CD4-positive, alpha-beta T cell treated with Interleukin-4 for 1 hour (primary cell): Measurements from ENCODE around the gene LACTB.

Experiments
- DNase-seq, 2 donors: peaks; one replicate each; pipeline ENCODE4 v3.0.0-alpha.2; 2020 to 2022

LACTB gene

DNA sequence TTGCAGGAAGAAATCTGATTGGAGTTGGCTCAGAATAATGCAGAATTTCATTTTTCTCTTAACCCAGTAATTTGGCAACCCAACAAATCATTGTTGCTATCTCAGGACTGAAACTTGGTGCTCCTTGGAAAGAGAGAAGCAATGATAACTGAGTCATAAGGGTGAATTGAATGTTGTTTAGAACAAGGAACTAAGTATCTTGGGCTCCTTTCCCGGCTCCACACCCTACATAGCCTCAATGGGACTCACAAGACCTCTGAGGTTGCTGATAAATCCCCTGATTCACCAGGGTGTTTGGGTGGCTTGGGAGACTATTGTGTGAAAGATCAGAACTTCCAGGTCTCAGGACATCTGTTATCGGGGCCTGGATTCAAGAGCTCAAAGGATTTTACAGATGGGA lies 60.0 kb downstream of the LACTB start:
- no peak for DNase-seq

DNA sequence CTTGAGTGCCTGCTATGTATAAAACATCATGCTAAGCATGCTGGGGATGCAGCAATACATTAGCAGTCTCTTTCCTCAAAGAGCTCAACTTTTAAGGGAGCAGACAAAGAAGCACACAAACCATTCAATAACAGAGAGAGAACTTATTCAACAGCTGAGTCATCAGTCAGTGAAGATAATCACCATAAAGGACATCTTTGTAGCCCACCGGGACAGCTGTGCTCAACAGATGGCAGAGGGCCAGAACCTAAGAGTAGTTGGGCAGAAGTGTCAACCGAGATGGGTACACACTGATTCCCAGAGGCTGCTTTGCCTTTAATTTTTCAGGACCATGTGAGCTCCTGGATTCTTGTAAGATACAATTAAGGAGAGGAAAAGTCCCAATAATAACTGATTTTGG lies 63.5 kb downstream of the LACTB start:
- no peak for DNase-seq

DNA sequence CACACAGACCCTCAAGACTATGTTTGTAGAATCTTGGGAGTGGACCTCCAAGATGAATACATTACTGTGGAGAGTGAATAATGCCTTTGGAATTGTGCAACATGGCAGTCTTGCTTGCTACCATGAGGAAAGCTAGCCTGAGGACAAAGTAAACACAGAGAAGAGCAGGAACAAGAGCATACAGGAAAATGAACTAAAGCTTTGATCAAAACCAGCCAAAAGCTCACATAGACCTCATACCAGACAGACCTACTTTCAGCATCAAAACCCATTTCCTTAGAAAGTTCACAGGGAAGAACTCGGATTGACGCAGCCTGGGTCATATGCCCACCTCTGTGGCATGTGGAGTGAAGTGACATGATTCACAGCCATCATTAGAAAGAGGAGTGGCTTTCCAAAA lies 64.4 kb downstream of the LACTB start:
- DNase-seq, result no peak

DNA sequence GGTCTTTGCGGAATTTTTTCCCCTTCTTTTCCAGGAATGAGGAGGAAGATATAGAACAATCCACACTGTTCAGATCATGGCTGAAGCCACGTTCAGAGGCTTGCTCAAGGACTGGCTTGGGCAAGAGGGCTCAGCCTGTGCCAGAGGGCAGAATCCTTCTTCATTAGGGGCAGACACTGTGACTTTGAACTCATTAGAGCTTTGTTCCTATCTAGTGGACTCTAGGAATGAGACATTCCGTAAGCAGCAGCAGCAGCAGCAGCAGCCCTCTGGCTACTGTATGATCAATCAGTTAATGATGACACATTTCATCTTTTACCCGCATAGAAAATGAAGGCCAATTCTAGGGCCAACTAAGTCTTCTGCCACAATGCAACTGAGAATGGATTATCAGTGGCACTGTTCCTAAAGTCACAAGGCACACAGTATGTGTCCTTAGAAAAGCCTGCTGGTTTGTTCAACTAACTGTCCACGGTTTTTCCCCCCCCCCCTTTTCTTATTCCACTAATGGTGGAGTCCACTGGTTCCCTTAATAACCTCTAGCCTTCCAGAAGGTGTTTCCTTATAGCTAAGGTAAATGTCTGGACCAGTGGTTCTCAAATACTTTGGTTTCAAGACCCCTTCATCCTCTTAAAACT lies 66.0 kb downstream of the LACTB start:
- no peak for DNase-seq

DNA sequence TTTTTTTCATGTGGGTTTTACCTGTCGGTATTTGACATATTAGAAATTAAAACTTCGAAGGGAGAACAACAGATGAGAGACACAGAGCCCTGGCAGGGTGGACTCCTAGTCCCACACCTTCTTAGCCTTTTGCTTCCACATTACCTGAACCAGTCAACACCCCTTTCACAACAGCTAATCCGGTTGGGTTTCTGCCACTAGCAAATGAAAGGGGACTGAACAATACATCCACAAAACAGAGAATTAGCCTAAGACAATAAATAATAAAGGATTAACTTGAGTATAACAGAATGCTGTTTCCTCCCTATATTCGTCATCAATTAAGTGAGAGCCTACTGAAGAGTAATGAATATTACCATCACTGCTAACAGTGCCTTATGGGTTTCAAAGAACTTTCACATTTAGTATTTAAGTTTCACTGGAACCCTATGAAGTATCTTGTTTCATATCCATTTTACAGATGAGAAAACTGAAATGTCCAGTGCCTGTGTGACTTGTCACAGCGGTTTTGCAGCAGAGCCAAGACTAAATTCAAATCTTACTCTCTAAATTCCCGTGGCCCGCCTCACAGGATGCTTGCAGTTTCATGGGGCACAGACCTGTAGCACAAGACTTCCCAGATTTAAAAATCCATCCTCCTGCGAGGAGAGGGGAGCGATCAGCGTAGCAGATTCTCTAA lies 66.7 kb downstream of the LACTB start:
- DNase-seq, result no peak

DNA sequence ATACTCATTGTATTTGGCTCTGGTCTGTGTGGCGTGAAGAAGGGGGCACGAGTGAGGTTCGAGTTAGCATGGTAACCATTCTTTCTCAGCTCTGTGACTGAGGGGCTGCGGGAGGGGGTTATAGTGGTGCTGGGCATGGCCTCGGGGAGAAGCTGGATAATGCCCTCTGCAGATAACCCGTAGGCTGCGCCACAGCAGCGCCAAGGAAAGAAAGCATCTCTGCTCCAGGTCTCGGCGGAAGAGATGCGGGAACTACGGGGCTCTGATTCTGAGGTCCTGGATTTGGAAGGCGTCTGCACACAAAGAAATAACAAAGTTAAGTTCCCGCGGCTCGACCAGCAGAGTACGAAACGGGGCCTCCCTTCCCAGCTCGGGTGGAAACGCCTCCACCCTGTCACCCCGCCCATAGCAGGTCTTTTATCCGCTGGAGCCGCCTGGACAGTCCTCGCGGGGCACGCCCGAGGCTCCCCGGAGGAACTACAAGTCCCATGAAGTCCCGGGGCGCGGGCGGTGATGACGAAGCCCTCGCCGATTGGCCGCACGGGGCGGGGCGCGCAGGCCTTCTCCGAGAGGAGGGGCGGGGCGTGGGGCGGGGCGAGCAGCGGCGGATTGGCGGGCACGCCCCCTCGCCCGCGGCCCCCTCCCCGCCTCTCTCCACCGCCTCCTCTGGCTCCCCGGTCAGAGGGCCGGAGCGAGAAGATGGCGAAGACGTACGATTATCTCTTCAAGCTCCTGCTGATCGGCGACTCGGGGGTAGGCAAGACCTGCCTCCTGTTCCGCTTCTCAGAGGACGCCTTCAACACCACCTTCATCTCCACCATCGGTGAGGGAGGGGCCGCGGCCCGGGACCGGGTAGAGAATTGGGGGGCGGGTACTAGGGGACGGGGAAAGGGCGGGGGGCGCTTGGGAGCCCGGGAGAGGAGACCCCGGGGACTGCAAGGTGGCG lies 67.5 kb downstream of the LACTB start, which contains the start of gene RAB8B:
RAB8B (plus strand) TSS at position 681 of the 946 bp plus-strand sequence; CDS start at position 700, 19 bp downstream.
- DNase-seq, result peak; percentile 95 to 96

DNA sequence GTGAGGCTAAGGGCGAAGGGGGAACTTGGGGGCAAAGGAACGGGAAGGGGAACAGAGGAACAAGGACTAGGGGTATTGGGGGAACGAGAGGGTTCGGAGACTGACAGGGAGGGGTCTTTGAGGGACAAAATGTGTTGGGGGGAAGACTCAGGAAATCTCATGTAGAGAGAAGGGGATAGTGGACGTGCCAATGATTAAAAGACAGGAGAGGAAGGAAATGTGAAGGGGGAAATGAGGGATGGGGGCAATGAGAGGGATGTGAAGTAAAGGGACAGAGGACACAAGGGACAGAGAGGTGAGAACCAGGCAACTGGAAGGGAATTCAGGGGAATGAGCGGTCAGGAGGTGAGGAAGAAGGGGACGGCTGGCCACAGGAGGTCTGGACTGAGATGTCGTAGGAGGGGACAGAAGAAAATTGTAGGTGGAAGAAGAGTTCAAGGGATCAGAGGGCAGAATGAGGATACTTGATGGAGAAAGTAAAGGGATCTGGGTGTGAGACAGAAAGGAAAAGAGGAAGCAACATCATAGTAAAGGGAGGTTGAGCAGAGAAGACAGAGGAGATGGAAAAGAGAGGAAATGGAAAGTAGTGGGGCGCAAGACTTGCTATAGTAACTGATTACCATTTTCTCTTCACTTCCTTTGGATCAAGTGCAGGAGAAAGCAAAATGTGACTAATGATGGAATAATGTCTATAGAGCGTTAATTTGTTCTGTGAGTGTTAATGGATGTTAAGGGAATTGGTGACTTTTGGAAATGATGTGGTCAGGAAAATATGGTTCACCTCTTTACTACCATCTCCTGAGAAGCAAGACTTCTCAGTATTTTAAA lies 68.5 kb downstream of the LACTB start:
- DNase-seq, result peak in 1 of 2 donors; percentile 32

DNA sequence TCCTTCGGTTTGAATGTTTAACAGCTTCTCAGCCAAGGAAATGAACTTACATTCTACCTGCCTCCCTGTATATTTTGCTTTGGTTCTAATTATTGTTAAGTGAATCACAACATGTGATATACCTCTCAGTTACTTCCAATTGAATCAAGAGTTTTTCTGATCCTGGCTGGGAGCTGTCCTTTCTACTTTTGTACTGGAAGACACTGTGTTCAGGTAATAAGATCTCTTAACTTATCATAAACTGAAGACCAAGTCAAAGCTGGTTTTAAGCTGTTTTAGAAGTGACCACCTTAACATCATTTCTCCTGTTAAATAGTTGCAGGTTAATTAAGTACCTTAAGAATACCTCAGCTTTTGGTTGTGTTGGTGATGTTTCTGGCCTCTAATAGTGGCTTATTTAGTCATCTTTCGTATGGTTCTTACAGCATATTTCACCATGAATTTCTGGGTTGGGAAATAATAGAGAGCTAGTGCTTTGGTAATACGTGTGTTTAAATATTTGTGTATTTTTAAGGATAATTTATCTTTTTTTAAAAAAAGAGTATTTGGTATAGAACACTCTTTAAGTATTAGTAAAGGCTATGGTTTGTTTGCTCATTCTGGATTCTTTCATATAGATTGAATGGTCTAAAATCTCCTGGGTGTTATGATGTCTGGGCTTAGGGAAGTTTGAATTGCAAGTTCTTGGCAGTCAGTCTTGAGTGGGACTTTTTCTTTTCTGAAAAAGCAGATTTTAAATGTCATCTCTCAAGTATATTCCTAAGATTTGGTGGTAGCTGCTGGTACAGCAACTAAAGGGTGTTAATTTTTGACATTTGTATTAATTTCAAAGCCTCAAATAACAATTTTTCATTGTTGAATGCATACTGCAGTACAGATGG lies 69.3 kb downstream of the LACTB start:
- DNase-seq, result no peak
